ENCODE results near the gene HDAC4.

- TF ChIP-seq EP300 (IDR thresholded peaks at IDR 0.05) (no peak), CTCF (IDR thresholded peaks at IDR 0.05) (no peak)
Observed at GRCh38 chr2:239089884-239090283, 310.9 kb downstream of the HDAC4 start.

Data from stomach (tissue), 4 donors.